Measurements from ENCODE around the gene CAMK1D.

DNA sequence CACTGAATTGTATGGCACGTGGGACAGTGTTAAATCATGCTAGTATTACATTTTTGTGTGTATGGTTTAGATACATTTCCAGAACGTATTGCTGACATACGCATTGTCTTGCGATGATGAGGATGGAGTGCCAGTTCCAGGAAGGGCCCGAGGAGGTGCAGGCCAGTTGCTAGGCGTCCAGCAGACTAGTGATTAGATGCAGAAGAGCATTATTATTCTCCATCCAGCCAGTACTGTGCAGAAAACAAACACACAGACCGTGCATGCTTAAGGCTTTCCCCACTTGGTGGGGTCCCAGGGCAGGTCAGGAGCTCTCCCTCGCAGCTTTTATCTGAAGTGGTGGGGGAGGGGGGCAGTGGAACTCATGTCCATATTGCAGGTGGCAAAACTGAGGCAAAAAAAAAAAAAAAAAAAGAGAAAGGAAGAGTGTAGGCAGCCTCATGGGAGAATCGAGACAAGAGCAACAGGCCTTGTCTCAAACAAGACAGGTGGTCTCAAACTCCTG is 189.2 kb downstream of the CAMK1D start:
- TF ChIP-seq, protein P1, sequence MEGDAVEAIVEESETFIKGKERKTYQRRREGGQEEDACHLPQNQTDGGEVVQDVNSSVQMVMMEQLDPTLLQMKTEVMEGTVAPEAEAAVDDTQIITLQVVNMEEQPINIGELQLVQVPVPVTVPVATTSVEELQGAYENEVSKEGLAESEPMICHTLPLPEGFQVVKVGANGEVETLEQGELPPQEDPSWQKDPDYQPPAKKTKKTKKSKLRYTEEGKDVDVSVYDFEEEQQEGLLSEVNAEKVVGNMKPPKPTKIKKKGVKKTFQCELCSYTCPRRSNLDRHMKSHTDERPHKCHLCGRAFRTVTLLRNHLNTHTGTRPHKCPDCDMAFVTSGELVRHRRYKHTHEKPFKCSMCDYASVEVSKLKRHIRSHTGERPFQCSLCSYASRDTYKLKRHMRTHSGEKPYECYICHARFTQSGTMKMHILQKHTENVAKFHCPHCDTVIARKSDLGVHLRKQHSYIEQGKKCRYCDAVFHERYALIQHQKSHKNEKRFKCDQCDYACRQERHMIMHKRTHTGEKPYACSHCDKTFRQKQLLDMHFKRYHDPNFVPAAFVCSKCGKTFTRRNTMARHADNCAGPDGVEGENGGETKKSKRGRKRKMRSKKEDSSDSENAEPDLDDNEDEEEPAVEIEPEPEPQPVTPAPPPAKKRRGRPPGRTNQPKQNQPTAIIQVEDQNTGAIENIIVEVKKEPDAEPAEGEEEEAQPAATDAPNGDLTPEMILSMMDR (IDR thresholded peaks at IDR 0.05; ENCODE audit: low read depth, low read length, poor library complexity, severe bottlenecking) = no peak
- TF ChIP-seq EZH2phosphoT487 (IDR thresholded peaks at IDR 0.05; ENCODE audit: borderline replicate concordance, low read length) = no peak

Measured in DOHH2 (cell line).